HuH-7.5 (cell line): ENCODE data around the gene ANTXR1.
"Not testable (repeated sequence)": the region's sequence is repeated elsewhere in the genome, so short reads cannot be mapped to it uniquely, and the experiment has no call there.

ENCODE experiments used
- DNase-seq: peaks from one replicate; pipeline ENCODE4 v3.0.0; 2011; ENCODE audit warnings: low spot score

ANTXR1 gene

DNA sequence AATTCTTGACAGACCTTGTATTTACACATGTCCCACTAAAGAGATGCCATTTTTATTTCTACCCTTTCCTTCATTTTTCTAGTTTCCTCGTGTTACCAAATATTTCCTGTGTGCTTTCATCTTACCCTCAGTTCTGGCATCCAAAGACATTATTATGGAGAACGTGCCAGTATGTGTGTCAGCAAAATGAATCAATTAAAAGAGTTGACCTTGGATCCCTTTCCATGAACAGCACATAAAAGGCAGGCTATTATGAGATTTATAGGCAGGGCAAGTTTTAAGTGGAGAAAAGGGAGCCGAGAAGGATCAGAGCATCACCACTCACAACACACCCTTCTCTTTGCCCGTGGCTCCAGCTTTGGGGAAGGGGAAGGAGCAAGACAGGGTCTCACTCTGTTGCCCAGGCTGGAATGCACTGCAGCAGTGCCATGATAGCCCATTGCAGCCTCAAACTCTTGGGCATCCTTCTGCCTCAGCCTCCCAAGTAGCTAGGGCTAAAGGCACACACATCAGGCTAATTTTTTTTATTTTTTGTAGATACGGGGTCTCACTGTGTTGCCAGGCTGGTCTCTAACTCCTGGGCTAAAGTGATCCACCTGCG lies 224.2 kb downstream of the ANTXR1 start:
- no peak for DNase-seq

DNA sequence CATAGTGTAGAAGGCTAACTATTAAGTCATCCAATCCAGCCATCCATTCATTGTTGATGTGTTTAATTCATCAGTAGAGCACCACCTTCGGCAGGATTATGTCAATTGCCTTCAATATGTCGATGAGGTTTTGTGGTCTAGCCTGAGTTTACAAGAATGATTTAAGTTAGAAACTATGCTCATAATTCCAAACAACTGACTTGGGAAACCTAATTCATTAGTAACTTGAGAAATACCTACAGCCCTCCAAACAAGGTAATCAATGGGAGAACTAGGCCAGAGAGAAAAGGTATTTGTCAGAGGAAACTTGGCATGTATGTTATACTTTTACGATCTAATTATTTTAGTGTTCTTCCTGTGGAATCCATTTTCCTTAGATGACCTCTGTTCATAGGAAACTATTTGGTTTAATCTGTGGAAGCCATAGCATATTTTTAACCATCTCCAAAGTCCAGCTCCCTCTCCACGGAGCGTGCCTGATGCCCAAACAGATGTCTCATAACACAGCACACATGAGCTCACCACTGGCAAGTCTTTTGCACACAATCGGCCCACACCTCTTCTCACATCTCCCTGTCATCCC lies 225.6 kb downstream of the ANTXR1 start:
- no peak for DNase-seq

DNA sequence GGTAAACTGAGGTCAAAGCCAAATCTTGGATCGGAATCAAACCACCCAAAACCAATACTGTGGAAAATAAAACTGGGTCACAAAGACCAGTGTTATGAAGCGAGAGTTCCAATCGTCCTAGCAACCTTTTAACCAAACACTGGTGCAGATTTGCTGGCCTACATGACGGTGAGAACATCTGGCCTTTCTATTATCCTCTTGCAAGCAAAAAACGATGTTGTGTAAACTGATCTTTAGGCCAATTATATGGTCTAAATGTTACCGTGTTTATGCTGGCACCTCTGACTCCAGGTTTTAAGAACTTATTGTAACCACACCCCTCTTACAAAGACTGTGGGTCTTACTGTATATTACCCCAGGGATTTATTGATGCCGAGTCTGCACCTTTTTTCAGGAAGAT lies 228.1 kb downstream of the ANTXR1 start:
- DNase-seq = no peak

DNA sequence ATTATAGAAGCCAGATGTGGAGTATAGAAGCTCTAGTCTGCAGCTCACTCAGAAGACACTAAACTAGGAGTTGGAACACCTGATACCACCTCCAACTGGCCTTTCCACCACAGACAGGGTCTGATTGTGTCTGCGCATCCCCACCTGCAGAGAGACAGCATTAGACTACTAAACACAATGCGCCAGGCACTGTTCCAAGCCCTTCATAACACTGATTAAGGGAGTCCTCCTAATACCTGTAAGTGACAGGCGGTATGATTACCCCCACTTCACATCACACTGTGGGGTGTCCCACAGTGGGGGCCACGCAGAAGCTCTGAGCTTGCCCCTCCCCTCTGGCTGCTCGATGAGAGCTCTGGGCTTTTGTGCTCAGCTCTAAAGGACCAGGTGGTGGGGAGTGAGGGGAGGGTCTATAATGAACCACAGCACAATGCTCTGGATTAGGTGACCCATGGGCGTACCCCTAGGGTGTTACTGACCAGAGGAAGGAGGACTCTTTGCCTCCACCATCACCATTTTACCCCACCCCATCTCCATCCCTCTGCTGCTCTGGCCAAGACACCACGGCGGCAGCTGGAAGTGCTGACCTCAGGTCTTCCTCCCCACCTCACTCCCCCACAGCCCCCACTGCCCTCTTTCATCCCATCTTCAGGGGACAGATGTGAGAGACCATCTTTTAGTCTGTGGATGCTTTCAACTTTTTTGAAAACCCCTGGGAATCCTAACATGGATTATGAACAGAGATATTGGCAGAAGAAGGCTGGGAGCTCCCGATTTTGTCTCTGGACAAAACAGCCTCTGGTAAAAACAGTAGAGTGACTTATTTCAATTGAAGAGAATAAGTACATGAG lies 228.9 kb downstream of the ANTXR1 start:
- DNase-seq = no peak

DNA sequence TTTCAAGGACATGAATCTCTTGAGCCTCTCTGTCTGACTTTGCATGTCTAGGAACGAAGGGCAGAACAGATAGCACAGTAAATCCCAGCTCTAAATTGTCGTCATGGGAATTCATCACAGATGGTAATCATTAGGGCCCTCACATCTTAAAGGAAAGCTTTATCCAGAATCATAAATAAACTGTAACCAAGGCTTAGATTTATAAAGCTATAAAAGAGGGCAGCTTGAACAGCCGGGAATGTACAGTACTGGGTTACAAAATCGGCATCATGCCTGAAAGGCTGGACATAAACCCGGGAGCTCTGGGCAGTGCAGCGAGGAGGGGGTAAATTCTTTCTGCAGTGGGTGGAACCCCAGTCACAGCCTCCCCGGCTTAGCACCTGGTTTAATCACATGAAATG lies 229.7 kb downstream of the ANTXR1 start:
- no peak for DNase-seq

- DNase-seq = no peak
Measured at GRCh38 chr2:69243652-69244051, 230.7 kb downstream of the ANTXR1 start.

- no peak for DNase-seq
Measured at GRCh38 chr2:69244882-69245281, 231.9 kb downstream of the ANTXR1 start.

DNA sequence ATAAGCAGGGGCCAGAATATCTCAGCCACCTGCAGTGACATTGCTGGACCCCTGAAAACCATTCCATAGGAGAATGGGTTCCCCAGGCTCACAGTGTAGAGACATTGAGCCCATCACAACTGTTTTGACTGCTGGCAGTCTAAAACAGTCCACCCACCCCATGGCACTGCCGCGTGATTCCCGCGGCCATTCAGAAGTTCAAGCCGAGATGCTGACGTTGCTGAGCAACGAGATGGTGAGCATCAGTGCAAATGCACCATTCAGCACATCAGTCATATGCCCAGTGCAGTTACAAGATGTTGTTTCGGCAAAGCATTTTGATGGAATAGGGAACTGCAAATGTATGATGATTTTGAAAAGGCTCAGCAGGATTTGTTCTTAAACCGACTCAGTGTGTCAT lies 234.6 kb downstream of the ANTXR1 start:
- no peak for DNase-seq

DNA sequence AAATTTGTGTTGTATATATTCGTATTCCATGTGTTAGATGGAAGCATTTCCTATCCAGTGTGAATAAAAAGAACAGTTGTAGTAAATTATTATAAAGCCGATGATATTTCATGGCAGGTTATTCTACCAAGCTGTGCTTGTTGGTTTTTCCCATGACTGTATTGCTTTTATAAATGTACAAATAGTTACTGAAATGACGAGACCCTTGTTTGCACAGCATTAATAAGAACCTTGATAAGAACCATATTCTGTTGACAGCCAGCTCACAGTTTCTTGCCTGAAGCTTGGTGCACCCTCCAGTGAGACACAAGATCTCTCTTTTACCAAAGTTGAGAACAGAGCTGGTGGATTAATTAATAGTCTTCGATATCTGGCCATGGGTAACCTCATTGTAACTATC lies 235.3 kb downstream of the ANTXR1 start:
- no peak for DNase-seq

GRCh38 chr2:69250981-69251380 lies 238.0 kb downstream of the ANTXR1 start:
- DNase-seq = no peak

DNA sequence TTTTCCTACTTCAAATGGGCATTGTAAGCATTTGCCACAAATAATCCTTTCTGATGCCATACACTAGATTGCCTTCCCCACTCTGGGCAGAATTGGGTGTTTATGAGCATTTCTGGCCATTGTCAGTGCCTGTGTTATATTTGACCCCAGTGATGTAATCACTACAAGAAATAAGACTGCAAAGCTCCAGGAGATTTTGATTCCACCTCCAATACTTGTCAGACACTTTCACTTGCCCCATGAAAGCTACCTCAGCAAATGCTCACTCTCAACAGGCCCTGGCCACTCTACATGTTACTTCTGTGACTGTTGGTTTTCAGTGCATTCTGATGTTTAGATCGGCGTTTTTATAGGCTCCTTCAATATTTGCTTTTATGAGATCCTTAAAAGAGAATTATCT lies 239.0 kb downstream of the ANTXR1 start:
- DNase-seq = no peak

DNA sequence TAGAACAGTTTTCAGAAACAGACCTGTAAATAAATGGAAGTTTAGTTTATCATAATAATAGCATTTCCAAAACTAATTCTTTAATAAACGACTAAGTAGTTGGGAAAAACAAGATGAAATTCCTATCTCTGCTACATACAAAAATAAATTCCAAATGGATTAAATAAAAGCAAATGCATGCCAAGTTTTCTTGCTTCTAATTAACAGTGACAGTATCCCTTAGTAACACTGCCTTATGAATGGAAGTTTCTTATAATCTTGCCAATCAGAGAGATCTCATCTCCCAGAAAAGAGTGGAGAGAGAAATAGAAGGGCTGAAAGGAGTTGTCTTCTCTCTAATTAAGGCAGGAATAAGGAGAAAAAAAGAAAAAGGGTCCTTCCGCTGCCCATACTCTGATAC lies 240.1 kb downstream of the ANTXR1 start:
- no peak for DNase-seq

DNA sequence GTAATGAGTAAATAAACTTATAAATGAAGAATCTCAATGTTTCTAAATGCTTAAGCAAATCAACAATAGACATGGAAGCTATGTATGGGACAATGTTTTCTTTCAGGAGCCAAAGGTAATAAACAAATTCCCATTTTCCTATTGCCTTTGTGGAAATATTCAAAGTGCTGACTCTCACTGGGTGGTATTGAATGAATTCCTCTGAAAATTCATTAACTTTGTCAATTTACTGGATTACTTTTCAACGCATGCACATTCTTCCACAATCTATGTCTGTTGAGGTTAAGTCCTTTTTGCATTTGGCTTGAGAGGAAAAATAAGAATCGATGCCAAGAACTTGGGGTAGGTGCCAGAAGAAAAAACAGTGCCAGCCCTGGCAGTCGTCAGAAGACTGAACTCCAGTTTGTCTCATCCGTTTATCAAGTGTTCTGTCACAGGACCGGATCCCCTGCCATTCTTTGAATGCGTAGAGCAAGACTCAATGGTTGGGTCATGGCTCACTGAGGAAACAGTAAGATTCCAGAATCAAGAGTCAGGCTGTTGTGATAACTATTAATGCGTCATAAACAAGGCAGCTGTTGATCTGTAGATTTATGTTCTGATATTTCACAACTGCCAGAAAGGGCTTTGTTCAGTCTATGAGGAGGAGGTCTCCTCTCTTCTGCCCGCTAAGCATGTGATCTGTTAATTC lies 240.8 kb downstream of the ANTXR1 start:
- DNase-seq = no peak

- DNase-seq = no peak
Measured at GRCh38 chr2:69255760-69256159, 242.8 kb downstream of the ANTXR1 start.

- DNase-seq = not testable (repeated sequence)
Measured at GRCh38 chr2:69259994-69260591, 247.1 kb downstream of the ANTXR1 start.

DNA sequence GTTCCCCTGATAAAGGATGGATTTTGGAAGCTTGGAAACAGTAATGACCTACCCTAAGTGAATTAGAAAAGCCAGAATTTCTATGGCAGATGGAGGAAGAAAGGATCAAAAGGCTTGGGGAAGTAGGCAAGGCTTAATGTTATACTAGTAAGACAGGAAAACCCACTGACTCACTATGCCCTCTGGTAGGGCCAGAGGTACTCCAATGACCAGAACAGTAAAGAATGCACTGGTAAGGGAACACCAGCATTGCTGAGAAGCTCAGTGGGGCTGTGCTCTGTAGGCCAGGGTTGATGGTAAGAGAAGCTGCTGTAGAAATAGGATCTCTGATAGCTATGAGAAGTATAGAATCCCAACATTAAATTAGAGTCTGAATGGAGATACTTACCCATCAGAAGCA lies 247.7 kb downstream of the ANTXR1 start:
- DNase-seq = no peak

DNA sequence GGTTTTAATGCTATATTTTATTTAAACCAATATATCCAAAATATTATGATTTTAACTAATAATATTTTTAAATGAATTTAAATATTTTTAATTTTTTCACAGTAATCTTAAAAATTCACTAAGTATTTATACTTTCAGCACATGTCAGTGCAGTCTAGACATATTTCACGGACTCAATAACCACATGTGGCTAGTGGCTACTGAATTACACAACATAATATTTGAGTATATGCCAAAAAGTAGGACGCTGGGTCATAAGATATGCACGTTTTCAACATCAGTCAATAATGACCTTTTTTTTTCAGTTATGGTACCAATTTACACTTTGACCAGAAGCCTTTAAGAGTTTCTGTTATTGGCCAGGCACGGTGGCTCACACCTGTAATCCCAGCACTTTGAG lies 256.4 kb downstream of the ANTXR1 start:
- DNase-seq = no peak

GRCh38 chr2:69271831-69272257 lies 258.9 kb downstream of the ANTXR1 start:
- DNase-seq = no peak

GRCh38 chr2:69272803-69273471 lies 260.0 kb downstream of the ANTXR1 start:
- no peak for DNase-seq

- DNase-seq = no peak
Measured at GRCh38 chr2:69275490-69275889, 262.5 kb downstream of the ANTXR1 start.

GRCh38 chr2:69278366-69278765 lies 265.4 kb downstream of the ANTXR1 start:
- no peak for DNase-seq

GRCh38 chr2:69279211-69279610 lies 266.2 kb downstream of the ANTXR1 start:
- DNase-seq = no peak
